GM12878 (cell line): ENCODE data around the gene CTNNA1. TPM values are rescaled to one million over a fixed set of nuclear protein-coding genes. Genes with fewer than 3 reads are reported as not detected.

Source experiments
- ATAC-seq: fragments of 200-7000 bp; cut with Tn5 transposase; 3 replicates; pipeline ENCODE4 v1.9.1; 2020; ENCODE audit warnings: mild to moderate bottlenecking, moderate library complexity
- BruUV-seq: library from RNA; stranded (reverse); fragments of 400-500 nt; replicated peaks from 2 replicates; lab custom pipeline; 2021; lab: Mats Ljungman, UMichigan
- CTCF ChIA-PET: fragments of 300-600 bp; sonication (Branson Sonifier 250); formaldehyde crosslinking; extraction: SDS; loops from one replicate; lab custom pipeline; 2021; ENCODE audit warnings: inconsistent platforms; lab: Yijun Ruan, JAX
- POLR2A ChIA-PET: fragments of 350-600 bp; formaldehyde crosslinking; extraction: SDS; loops from one replicate; lab custom pipeline; 2021; ENCODE audit warnings: inconsistent platforms; lab: Charles Lee
- RAD21 ChIA-PET: fragments of 300-600 bp; sonication (Branson Sonifier 250); formaldehyde crosslinking; loops from one replicate; lab custom pipeline; 2023; ENCODE audit warnings: antibody characterized with exemption; ENCODE audit not compliant: unreplicated experiment; lab: Charles Lee
- SMC1A ChIA-PET: fragments of 300-600 bp; sonication (Branson Sonifier 250); formaldehyde crosslinking; loops from one replicate; lab custom pipeline; 2023; ENCODE audit not compliant: unreplicated experiment, uncharacterized antibody; lab: Charles Lee
- DNase-seq: peaks from one replicate; pipeline ENCODE4 v3.0.0-alpha.2; 2011; ENCODE audit warnings: low read depth, low spot score
- FAIRE-seq: peaks from 3 replicates; lab custom pipeline; 2011; peaks lifted over from hg19 to GRCh38; lab: Jason Lieb, UNC
- H2AFZ ChIP-seq: 2 replicates; pipeline ENCODE4 v1.6.0; 2011; ENCODE audit warnings: low read depth, low read length, control low read depth; ENCODE audit not compliant: control insufficient read depth
- H3K27ac ChIP-seq: 2 replicates; pipeline ENCODE4 v1.5.1; 2011; ENCODE audit warnings: control low read depth; ENCODE audit not compliant: control insufficient read depth, insufficient read depth
- H3K27me3 ChIP-seq, 2 experiments: replicated peaks in 1 of 2; 2 replicates each; pipeline versions ENCODE4 v1.6.0 to v1.6.1; 2011; ENCODE audit warnings: low read length in 1 of 2; ENCODE audit not compliant: control insufficient read depth in 2 of 2, insufficient read depth in 2 of 2
- H3K36me3 ChIP-seq, 2 experiments: 2 replicates each; pipeline ENCODE4 v1.5.1; 2011; ENCODE audit warnings: low read length in 1 of 2; ENCODE audit not compliant: control insufficient read depth in 2 of 2, insufficient read depth in 2 of 2
- H3K4me1 ChIP-seq: 2 replicates; pipeline ENCODE4 v1.6.1; 2011; ENCODE audit warnings: mild to moderate bottlenecking, low read length, moderate library complexity, mixed read lengths; ENCODE audit not compliant: control insufficient read depth, insufficient read depth
- H3K4me2 ChIP-seq: 2 replicates; pipeline ENCODE4 v1.6.0; 2011; ENCODE audit warnings: control low read depth; ENCODE audit not compliant: control insufficient read depth, insufficient read depth
- H3K4me3 ChIP-seq: fragments of 200-600 bp; sonication (generic); 2 replicates; pipeline ENCODE4 v1.5.1; 2016
- H3K79me2 ChIP-seq: 2 replicates; pipeline ENCODE4 v1.6.0; 2011; ENCODE audit warnings: low read length; ENCODE audit not compliant: control insufficient read depth, insufficient read depth
- H3K9ac ChIP-seq: 2 replicates; pipeline ENCODE4 v1.8.0; 2011; ENCODE audit warnings: low read length, control low read depth, mixed read lengths; ENCODE audit not compliant: control insufficient read depth, insufficient read depth
- H3K9me3 ChIP-seq: replicated peaks from 3 replicates; pipeline ENCODE4 v1.5.1; 2011; ENCODE audit warnings: mild to moderate bottlenecking, low read length; ENCODE audit not compliant: control insufficient read depth, insufficient read depth
- H4K20me1 ChIP-seq: 2 replicates; pipeline ENCODE4 v1.6.0; 2011; ENCODE audit not compliant: control insufficient read depth, insufficient read depth
- ASH2L ChIP-seq: fragments of 300-600, 200-600 bp; sonication (generic); IDR thresholded peaks from 2 replicates; pipeline ENCODE4 v1.6.1; 2017; ENCODE audit warnings: low read depth, mild to moderate bottlenecking, borderline replicate concordance
- HDGF ChIP-seq: fragments of 450-650 bp; IDR thresholded peaks from 2 replicates; pipeline ENCODE4 v1.6.1; 2016; ENCODE audit warnings: antibody characterized with exemption
- JUND ChIP-seq: IDR thresholded peaks from 2 replicates; pipeline ENCODE4 v1.6.1; 2012; ENCODE audit warnings: low read depth, mild to moderate bottlenecking, low read length, improper control_type of control experiment, moderate library complexity
- PAX5 ChIP-seq: IDR thresholded peaks from 2 replicates; pipeline ENCODE4 v1.6.1; 2011; ENCODE audit warnings: low read depth, low read length, borderline replicate concordance
- PML ChIP-seq: IDR thresholded peaks from 2 replicates; pipeline ENCODE4 v1.6.1; 2012; ENCODE audit warnings: low read length, inconsistent platforms
- RFX5 ChIP-seq: IDR thresholded peaks from 2 replicates; pipeline ENCODE4 v1.6.1; 2011; ENCODE audit warnings: low read depth, low read length, improper control_type of control experiment
- SIX5 ChIP-seq: IDR thresholded peaks from 2 replicates; pipeline ENCODE4 v1.6.1; 2011; ENCODE audit warnings: mild to moderate bottlenecking, low read depth, low read length, moderate library complexity; ENCODE audit not compliant: severe bottlenecking
- SREBF1 ChIP-seq: IDR thresholded peaks from 2 replicates; pipeline ENCODE4 v1.6.1; 2012; ENCODE audit warnings: mild to moderate bottlenecking, low read length
- TBL1XR1 ChIP-seq: IDR thresholded peaks from 2 replicates; pipeline ENCODE4 v1.6.1; 2012; ENCODE audit warnings: low read depth, low read length, improper control_type of control experiment
- TCF12 ChIP-seq: IDR thresholded peaks from 2 replicates; pipeline ENCODE4 v1.6.1; 2011; ENCODE audit warnings: low read depth, mild to moderate bottlenecking, low read length
- YBX1 ChIP-seq: fragments of 450-650 bp; IDR thresholded peaks from 2 replicates; pipeline ENCODE4 v1.6.1; 2016; ENCODE audit warnings: antibody characterized with exemption
- WGBS: methylation state at CpG from one replicate; pipeline ENCODE4 v1.1.6; 2016; ENCODE audit warnings: low lambda C conversion rate; ENCODE audit not compliant: insufficient replicate concordance, insufficient coverage; ENCODE audit errors: missing lambda C conversion rate; 5-methylcytosine and 5-hydroxymethylcytosine counted together
- in situ Hi-C: fragments of 300-500 bp; cut with MboI; formaldehyde crosslinking; loops from 9 replicates; pipeline ENCODE4 v1.14.3; 2018; ENCODE audit warnings: mixed read lengths
- intact Hi-C: fragments of 100-400 bp; cut with micrococcal nuclease; formaldehyde crosslinking; loops from one replicate; pipeline ENCODE4 v1.14.2; 2022; ENCODE audit not compliant: unreplicated experiment
- polyA plus RNA-seq, 11 experiments: library from polyadenylated mRNA; depleted of rRNA in 4 of 11; unstranded in 6 of 11; stranded (reverse) in 5 of 11; fragments of >200 nt; fragmentation: Nextera tagmentation in 4 of 11; fragmentation: Illumina TruSeq in 1 of 11; extraction: Ambion mirVana in 4 of 11; extraction: Trizol in 1 of 11; gene quantifications; 1 replicate in 1 of 11; 2 replicates in 10 of 11; pipeline versions ENCODE4 v1.2.1 to v1.2.3, GENCODE V29; 2011 to 2016; ENCODE audit warnings: inconsistent platforms in 2 of 11, missing spikeins in 2 of 11, low read depth in 1 of 11
- total RNA-seq, 4 experiments: library from RNA; depleted of rRNA in 3 of 4; stranded (reverse); fragments of >200 nt in 3 of 4; fragmentation: Illumina TruSeq in 1 of 4; extraction: Trizol in 1 of 4; gene quantifications; 2 replicates each; pipeline versions ENCODE4 v1.2.1 to v1.2.3, GENCODE V29; 2013 to 2021

Gene CTNNA1
- total and polyA plus RNA-seq, 10 of the 15 experiments (the other 5 are each of a cell fraction or from before 2014, with no cell fraction given), result 32.6 to 104 (median 57.7) TPM

- Histone ChIP-seq H3K4me3 (no peak overlapping the region), H3K4me2 (no peak overlapping the region), H3K36me3 (peaks cover 0 to 6% of the 10 kb centered on the region in 2 experiments; a peak in 1 of 4 replicates), H3K9me3 (no peaks in the 10 kb centered on the region), H3K9ac (no peak overlapping the region), H3K27me3 (no peaks in the 10 kb centered on the region), H4K20me1 (no peaks in the 10 kb centered on the region)
- intact Hi-C loops, result no loop called here
- ChIA-PET SMC1A (interaction anchor here (0.5 to 0.7 kb wide), 2 partner anchors 354 to 1979 kb away, joined by 3 read pairs; no protein-coding TSS in a partner anchor), CTCF (no interaction called here), RAD21 (interaction anchor here (0.5 kb wide), 1 partner anchor 461 kb away, joined by 3 read pairs; no protein-coding TSS in a partner anchor)
- in situ Hi-C loops, result no loop called here
- ATAC-seq (no peak), FAIRE-seq (no peak), DNase-seq (no peak)
- WGBS, result 84% methylated on average over 12 of the region's 12 CpGs
- no peak for TF ChIP-seq YBX1
- no peak for TF ChIP-seq ASH2L
- no peak for TF ChIP-seq JUND
- TF ChIP-seq, all 136 proteins: peak for 0
- BruUV-seq, result no TSS peak
- no peak overlapping the region for H3K27ac ChIP-seq
- POLR2A ChIA-PET, result no interaction called here
- no peaks in the 10 kb centered on the region for H3K79me2 ChIP-seq
- no peak overlapping the region for H2AFZ ChIP-seq
- no peaks in the 10 kb centered on the region; the same call in 1 of the 2 replicates for H3K4me1 ChIP-seq
These were observed 201.9 kb downstream of the CTNNA1 start for GRCh38 chr5:138955013-138955660.

GRCh38 chr5:138955671-138956295 is 202.6 kb downstream of the CTNNA1 start:
- intact Hi-C loops, result no loop called here
- FAIRE-seq (no peak), DNase-seq (no peak), ATAC-seq (no peak)
- SMC1A ChIA-PET, result interaction anchor here (0.5 kb wide), 1 partner anchor 1979 kb away, joined by 3 read pairs; no protein-coding TSS in a partner anchor
- RAD21 ChIA-PET, result interaction anchor here (0.5 kb wide), 1 partner anchor 462 kb away, joined by 3 read pairs; no protein-coding TSS in a partner anchor
- in situ Hi-C loops, result no loop called here
- Histone ChIP-seq H3K9me3 (no peaks in the 10 kb centered on the region), H2AFZ (no peak overlapping the region), H3K27ac (no peak overlapping the region), H4K20me1 (no peaks in the 10 kb centered on the region), H3K4me2 (no peak overlapping the region), H3K36me3 (peaks cover 0 to 6% of the 10 kb centered on the region in 2 experiments; a peak in 1 of 4 replicates), H3K4me3 (no peak overlapping the region), H3K79me2 (no peaks in the 10 kb centered on the region), H3K9ac (no peak overlapping the region), H3K27me3 (no peaks in the 10 kb centered on the region), H3K4me1 (no peaks in the 10 kb centered on the region; the same call in 1 of the 2 replicates)
- no peak for TF ChIP-seq TCF12
- no peak for TF ChIP-seq ASH2L
- TF ChIP-seq PAX5, result peak; percentile 72; the same call in 1 of the 2 replicates
- TF ChIP-seq PML, result no peak
- no peak for TF ChIP-seq SREBF1
- no peak for TF ChIP-seq TBL1XR1
- no peak for TF ChIP-seq RFX5
- no peak for TF ChIP-seq HDGF
- no peak for TF ChIP-seq SIX5
- CTCF ChIA-PET, result no interaction called here
- POLR2A ChIA-PET, result interaction anchor here (0.6 kb wide), 1 partner anchor 282 kb away, joined by 3 read pairs; no protein-coding TSS in a partner anchor
- 90% methylated on average over 9 of the region's 9 CpGs for WGBS
- no TSS peak for BruUV-seq
